Measurements from ENCODE around the gene DNAH6. TPM values are rescaled to one million over a fixed set of nuclear protein-coding genes. Genes with fewer than 3 reads are reported as not detected.

Gene DNAH6
- total and polyA plus RNA-seq, 2 of the 8 experiments (the other 6 are each of a cell fraction or from before 2014, with no cell fraction given), result 0.06 to 0.43 TPM

DNA sequence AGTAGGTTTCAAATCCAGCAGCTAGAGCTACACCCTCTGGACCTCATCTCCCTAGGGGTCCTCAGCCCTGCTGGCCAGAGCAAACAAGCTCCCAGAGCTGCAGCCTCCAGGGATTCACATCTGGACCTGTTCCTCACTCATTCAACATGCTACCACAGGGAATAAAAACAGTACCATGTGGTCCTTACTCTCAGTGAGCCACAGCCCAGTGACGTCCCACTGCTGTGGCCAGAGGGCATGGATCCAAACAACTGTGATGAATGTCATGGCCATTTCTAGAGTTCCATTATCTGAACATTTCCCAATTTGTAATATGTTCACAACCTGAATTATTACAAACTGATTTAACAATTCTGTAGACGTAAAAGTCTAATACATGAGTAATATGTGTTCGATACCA is 186.6 kb downstream of the DNAH6 start:
- no peak overlapping the region for H4K8ac ChIP-seq (ENCODE audit: extremely low read depth, insufficient read depth, low read length)
- H3K23ac ChIP-seq (ENCODE audit: insufficient read length), result no peak overlapping the region
- H2AK5ac ChIP-seq (ENCODE audit: low read depth, low read length), result no peak overlapping the region
- no peak overlapping the region for H3K18ac ChIP-seq (ENCODE audit: extremely low read depth, low read length)
- no peaks in the 10 kb centered on the region for H3K36me3 ChIP-seq (ENCODE audit: control insufficient read depth in 2 of 4, insufficient read depth in 4 of 4, low read length in 3 of 4)
- no peak overlapping the region for H3K4me3 ChIP-seq (ENCODE audit: extremely low read depth in 1 of 4, insufficient read depth in 2 of 4, low read depth in 3 of 4, low read length in 4 of 4)
- H4K20me1 ChIP-seq (replicated peaks in 1 of 2; ENCODE audit: control insufficient read depth in 1 of 2, insufficient read depth in 2 of 2, low read length in 2 of 2), result no peaks in the 10 kb centered on the region
- WGBS, 2 experiments (ENCODE audit: extremely low coverage in 1 of 2, insufficient coverage in 1 of 2, insufficient read length in 1 of 2, insufficient replicate concordance in 2 of 2, low coverage in 1 of 2, low lambda C conversion rate in 2 of 2, missing lambda C conversion rate in 1 of 2), result 95% methylated on average over 3 of the region's 3 CpGs; no CpG with 5 or more reads in 1 of the 2 experiments
- H2BK20ac ChIP-seq (ENCODE audit: low read length), result no peak overlapping the region
- no peak overlapping the region for H3K27ac ChIP-seq (ENCODE audit: low read depth, low read length)
- no peak overlapping the region for H2BK5ac ChIP-seq (ENCODE audit: low read depth, low read length)
- no peaks in the 10 kb centered on the region for H3K23me2 ChIP-seq (ENCODE audit: low read depth, low read length)
- no peaks in the 10 kb centered on the region for H3K79me1 ChIP-seq (ENCODE audit: low read depth, low read length)
- peaks cover 5 to 10% of the 10 kb centered on the region in 2 experiments; a peak in 3 of 4 replicates for H3K9me3 ChIP-seq (ENCODE audit: insufficient read depth in 2 of 2, low read depth in 1 of 2, low read length in 1 of 2)
- no peaks in the 10 kb centered on the region for H3K79me2 ChIP-seq (ENCODE audit: control insufficient read depth in 1 of 2, insufficient read depth in 2 of 2, low read length in 2 of 2)
- no peak overlapping the region for H4K91ac ChIP-seq (replicated peaks; ENCODE audit: insufficient read length, low read length)
- no peak overlapping the region for H3K4me2 ChIP-seq (ENCODE audit: insufficient read depth in 1 of 2, low read depth in 2 of 2, low read length in 2 of 2)
- POLR2A ChIA-PET (ENCODE audit: partially characterized antibody), result no interaction called here
- FAIRE-seq (no peak), DNase-seq (ENCODE audit: low read depth in 1 of 2, low spot score in 2 of 2) (no peak)
- no peak overlapping the region for H2AFZ ChIP-seq (ENCODE audit: low read length)
- H3K27me3 ChIP-seq (replicated peaks in 1 of 4; ENCODE audit: control insufficient read depth in 3 of 4, extremely low read depth in 1 of 4, insufficient read depth in 3 of 4, low read length in 3 of 4), result no peaks in the 10 kb centered on the region
- H2BK15ac ChIP-seq (ENCODE audit: low read length), result no peak overlapping the region
- H2BK120ac ChIP-seq (replicated peaks; ENCODE audit: low read depth, low read length), result no peak overlapping the region
- H3K4me1 ChIP-seq (replicated peaks in 1 of 4; ENCODE audit: control insufficient read depth in 3 of 4, insufficient read depth in 4 of 4, low read length in 3 of 4), result no peaks in the 10 kb centered on the region
- H4K5ac ChIP-seq (ENCODE audit: insufficient read length, low read depth, low read length), result no peak overlapping the region
- no peak overlapping the region for H3K56ac ChIP-seq (replicated peaks; ENCODE audit: insufficient read length, low read depth, low read length)
- CTCF ChIA-PET (ENCODE audit: partially characterized antibody), result interaction anchor here (0.9 to 1.0 kb wide), 2 partner anchors 19 to 38 kb away, joined by 3 read pairs; no protein-coding TSS in a partner anchor
- H2BK12ac ChIP-seq (ENCODE audit: low read depth, low read length), result no peak overlapping the region
- no peak overlapping the region for H3K4ac ChIP-seq (replicated peaks; ENCODE audit: insufficient read length, low read depth, low read length)
- H3K14ac ChIP-seq (ENCODE audit: insufficient read length), result no peak overlapping the region
- no peak overlapping the region for H3K9ac ChIP-seq (replicated peaks in 1 of 4; ENCODE audit: extremely low read depth in 1 of 4, low read depth in 3 of 4, low read length in 3 of 4)
- TF ChIP-seq EGR1 (IDR thresholded peaks at IDR 0.05; ENCODE audit: borderline replicate concordance, low read depth, low read length) (no peak), SRF (IDR thresholded peaks at IDR 0.05; ENCODE audit: low read depth, low read length) (no peak), SIX5 (IDR thresholded peaks at IDR 0.05; ENCODE audit: low read depth, low read length) (no peak), ATF3 (IDR thresholded peaks at IDR 0.05; ENCODE audit: insufficient read depth, low read depth, low read length) (no peak), JUN (IDR thresholded peaks at IDR 0.05; ENCODE audit: low read depth, low read length) (no peak), CTBP2 (IDR thresholded peaks at IDR 0.05; ENCODE audit: borderline replicate concordance, insufficient read depth, insufficient read length, low read length) (no peak), POLR2A (IDR thresholded peaks at IDR 0.05; ENCODE audit: control extremely low read depth in 1 of 2, low read depth in 2 of 2, low read length in 2 of 2) (no peak), NANOG (IDR thresholded peaks at IDR 0.05; ENCODE audit: insufficient read depth, low read depth, low read length, poor library complexity, severe bottlenecking) (no peak), KDM5A (IDR thresholded peaks at IDR 0.05; ENCODE audit: low read length) (no peak), EP300 (IDR thresholded peaks at IDR 0.05; ENCODE audit: borderline replicate concordance in 1 of 2, low read depth in 2 of 2, low read length in 2 of 2) (no peak), RBBP5 (IDR thresholded peaks at IDR 0.05; ENCODE audit: borderline replicate concordance, low read depth, low read length) (no peak), TBP (IDR thresholded peaks at IDR 0.05; ENCODE audit: low read depth, low read length) (no peak), POLR2AphosphoS5 (IDR thresholded peaks at IDR 0.05; ENCODE audit: low read depth, low read length) (no peak)
